ENCODE results near the gene RNF175. TPM values are rescaled to one million over a fixed set of nuclear protein-coding genes. Genes with fewer than 3 reads are reported as not detected.

Gene RNF175
- total and polyA plus RNA-seq, 7 donors: 0.26 to 1.8 (median 0.99) TPM; not detected in 4

DNA sequence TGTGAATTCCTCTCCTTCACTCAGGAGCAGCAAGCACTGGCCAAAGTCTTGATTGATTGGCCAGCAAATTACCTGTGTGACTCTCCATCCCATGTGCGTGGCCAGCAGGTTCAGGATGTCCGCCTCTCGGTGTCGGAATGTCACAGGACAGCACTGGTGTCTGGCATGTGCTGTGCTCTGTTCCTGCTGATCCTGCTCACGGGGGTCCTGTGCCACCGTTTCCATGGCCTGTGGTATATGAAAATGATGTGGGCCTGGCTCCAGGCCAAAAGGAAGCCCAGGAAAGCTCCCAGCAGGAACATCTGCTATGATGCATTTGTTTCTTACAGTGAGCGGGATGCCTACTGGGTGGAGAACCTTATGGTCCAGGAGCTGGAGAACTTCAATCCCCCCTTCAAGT lies 55.3 kb downstream of the RNF175 start:
- Histone ChIP-seq H3K9me3 (no peaks in the 10 kb centered on the region), H3K27ac (no peak overlapping the region), H3K4me1 (no peaks in the 10 kb centered on the region), H3K4me3 (no peak overlapping the region), H3K36me3 (no peaks in the 10 kb centered on the region), H3K27me3 (no peaks in the 10 kb centered on the region)
- no peak for TF ChIP-seq EP300 (IDR thresholded peaks at IDR 0.05)
- TF ChIP-seq POLR2A (IDR thresholded peaks at IDR 0.05): no peak
- TF ChIP-seq, protein P1, sequence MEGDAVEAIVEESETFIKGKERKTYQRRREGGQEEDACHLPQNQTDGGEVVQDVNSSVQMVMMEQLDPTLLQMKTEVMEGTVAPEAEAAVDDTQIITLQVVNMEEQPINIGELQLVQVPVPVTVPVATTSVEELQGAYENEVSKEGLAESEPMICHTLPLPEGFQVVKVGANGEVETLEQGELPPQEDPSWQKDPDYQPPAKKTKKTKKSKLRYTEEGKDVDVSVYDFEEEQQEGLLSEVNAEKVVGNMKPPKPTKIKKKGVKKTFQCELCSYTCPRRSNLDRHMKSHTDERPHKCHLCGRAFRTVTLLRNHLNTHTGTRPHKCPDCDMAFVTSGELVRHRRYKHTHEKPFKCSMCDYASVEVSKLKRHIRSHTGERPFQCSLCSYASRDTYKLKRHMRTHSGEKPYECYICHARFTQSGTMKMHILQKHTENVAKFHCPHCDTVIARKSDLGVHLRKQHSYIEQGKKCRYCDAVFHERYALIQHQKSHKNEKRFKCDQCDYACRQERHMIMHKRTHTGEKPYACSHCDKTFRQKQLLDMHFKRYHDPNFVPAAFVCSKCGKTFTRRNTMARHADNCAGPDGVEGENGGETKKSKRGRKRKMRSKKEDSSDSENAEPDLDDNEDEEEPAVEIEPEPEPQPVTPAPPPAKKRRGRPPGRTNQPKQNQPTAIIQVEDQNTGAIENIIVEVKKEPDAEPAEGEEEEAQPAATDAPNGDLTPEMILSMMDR (IDR thresholded peaks at IDR 0.05): no peak
- TF ChIP-seq POLR2AphosphoS5 (IDR thresholded peaks at IDR 0.05): no peak
- WGBS, 2 donors: 92 to 94% methylated on average over 7 of the region's 7 CpGs
- intact Hi-C loops (cut with DNase I): no loop called here
- no peak for DNase-seq

DNA sequence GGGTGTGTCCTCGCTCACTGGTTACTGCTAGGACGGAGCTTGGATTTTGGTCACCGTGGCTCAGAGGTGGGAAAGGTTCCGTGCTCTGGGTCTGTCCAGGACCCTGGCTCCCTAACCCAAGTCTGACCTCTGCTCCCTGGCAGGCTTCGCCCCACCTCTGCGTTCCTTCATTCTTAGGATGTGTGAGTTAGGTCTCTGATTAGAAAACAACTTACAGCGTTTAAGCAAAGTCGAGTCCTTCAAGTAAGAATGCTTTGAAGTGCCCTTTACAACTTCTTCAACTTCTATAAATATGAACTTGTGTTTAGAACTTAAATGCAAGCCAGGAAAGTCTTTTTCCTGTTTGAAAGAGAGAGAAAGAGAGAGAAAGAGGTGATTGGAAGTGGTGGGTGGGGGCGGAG lies 74.9 kb downstream of the RNF175 start:
- peak overlapping the region in 2 of 4 donors; percentile 47 to 71 for H3K27ac ChIP-seq
- 10 to 17% methylated on average over 9 of the region's 9 CpGs for WGBS, 2 donors
- no peak for DNase-seq
- H3K9me3 ChIP-seq: peaks cover 0 to 13% (median 5%) of the 10 kb centered on the region in 4 donors
- TF ChIP-seq POLR2AphosphoS5 (IDR thresholded peaks at IDR 0.05): no peak
- TF ChIP-seq EP300 (IDR thresholded peaks at IDR 0.05): no peak
- TF ChIP-seq, protein P1 (IDR thresholded peaks at IDR 0.05): no peak
- no peak for TF ChIP-seq POLR2A (IDR thresholded peaks at IDR 0.05)
- H3K27me3 ChIP-seq: no peaks in the 10 kb centered on the region
- peaks cover 0 to 16% (median 4%) of the 10 kb centered on the region in 4 donors for H3K36me3 ChIP-seq
- intact Hi-C loops (cut with DNase I): no loop called here
- H3K4me1 ChIP-seq: peaks cover 0 to 14% (median 10%) of the 10 kb centered on the region in 4 donors
- peak overlapping the region; percentile 58 to 74 (median 68) for H3K4me3 ChIP-seq

DNA sequence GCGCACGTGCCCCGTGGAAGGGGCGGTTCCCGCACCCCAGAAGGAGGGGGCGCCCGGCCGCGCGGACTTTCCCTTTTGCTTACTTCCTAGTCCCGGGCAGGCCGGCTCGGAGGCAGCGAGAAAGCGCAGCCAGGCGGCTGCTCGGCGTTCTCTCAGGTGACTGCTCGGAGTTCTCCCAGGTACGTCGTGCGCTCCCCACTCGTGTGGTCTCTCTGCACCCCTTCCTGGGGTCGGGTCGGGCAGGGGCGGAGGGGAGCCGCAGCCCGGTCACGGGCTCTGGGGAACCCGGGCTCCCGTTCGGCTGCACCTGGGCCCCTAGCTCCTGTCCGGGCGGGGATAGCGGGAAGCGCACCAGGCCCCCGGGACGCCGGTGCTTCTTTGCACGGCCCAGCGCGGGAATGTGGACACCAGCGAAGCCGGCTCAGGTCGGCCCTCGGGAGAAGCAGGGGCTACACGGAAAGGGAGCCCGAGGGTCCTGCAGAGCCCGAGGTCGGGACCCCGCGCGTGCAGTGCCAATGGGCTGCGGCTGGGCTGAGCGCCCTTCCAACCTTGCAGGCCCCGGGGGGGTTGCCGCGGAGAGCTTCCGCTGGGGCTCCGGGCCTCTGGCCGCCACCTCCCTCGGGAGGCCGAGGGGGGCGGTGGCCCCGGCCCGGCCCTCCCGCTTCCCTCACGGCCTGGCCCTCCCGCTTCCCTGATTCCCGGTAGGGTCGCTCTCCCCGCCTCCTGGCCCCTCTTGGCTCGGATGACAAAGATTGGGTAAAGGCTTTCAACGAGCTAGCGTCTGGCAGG lies 75.4 kb downstream of the RNF175 start, which contains the start of gene TLR2:
Gene TLR2 (plus strand): TSS at position 99 of the 789 bp plus-strand sequence. CDS start 18,628 bp downstream, outside the sequence.
- Histone ChIP-seq H3K27me3 (no peaks in the 10 kb centered on the region), H3K9me3 (peaks cover 0 to 16% (median 5%) of the 10 kb centered on the region in 4 donors), H3K4me3 (peak within 1 kb of the TSS; percentile 58 to 74 (median 68)), H3K27ac (peak within 1 kb of the TSS; percentile 37 to 71 (median 50)), H3K4me1 (peaks cover 0 to 14% (median 10%) of the 10 kb centered on the region in 4 donors), H3K36me3 (peaks cover 0 to 16% (median 4%) of the 10 kb centered on the region in 4 donors)
- 0 to 1% methylated on average over 75 of the region's 75 CpGs for WGBS, 2 donors
- intact Hi-C loops (cut with DNase I): no loop called here
- peak in 3 of 4 donors; percentile 52 to 61 (median 55) for TF ChIP-seq POLR2AphosphoS5 (IDR thresholded peaks at IDR 0.05)
- no peak for TF ChIP-seq EP300 (IDR thresholded peaks at IDR 0.05)
- TF ChIP-seq, protein P1 (IDR thresholded peaks at IDR 0.05): no peak
- no peak for TF ChIP-seq POLR2A (IDR thresholded peaks at IDR 0.05)
- DNase-seq: peak; percentile 86

DNA sequence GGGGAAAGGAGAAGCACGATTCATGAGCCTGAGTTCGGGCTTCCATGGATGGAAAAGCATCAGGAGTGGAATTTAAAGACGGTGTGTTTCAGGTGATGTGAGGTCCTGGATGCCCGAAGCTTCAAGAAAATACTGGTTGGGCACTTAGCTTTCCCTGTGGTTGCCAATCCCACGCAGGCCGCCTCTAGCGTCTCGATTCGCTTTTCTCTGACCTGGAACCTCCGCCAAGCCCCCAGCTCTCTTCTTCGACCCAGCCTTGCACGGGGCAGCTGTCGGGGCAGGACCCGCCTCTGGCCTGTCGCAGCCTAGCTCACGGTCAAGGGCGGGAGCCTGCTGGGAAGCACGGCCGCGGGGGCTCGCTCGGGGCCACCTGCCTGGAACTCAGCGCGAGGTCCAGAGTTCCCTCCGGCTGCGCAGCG lies 76.1 kb downstream of the RNF175 start:
- Histone ChIP-seq H3K4me1 (peaks cover 0 to 14% (median 10%) of the 10 kb centered on the region in 4 donors), H3K27me3 (no peaks in the 10 kb centered on the region), H3K27ac (peak overlapping the region; percentile 37 to 71 (median 50)), H3K36me3 (peaks cover 0 to 10% (median 4%) of the 10 kb centered on the region in 4 donors), H3K4me3 (peak overlapping the region; percentile 58 to 74 (median 68)), H3K9me3 (peaks cover 0 to 11% (median 3%) of the 10 kb centered on the region in 4 donors)
- no peak for DNase-seq
- intact Hi-C loops (cut with DNase I): no loop called here
- TF ChIP-seq POLR2A (IDR thresholded peaks at IDR 0.05) (no peak), EP300 (IDR thresholded peaks at IDR 0.05) (no peak), POLR2AphosphoS5 (IDR thresholded peaks at IDR 0.05) (no peak)
- TF ChIP-seq, protein P1 (IDR thresholded peaks at IDR 0.05): no peak
- WGBS, 2 donors: 10 to 12% methylated on average over 27 of the region's 27 CpGs

Data from sigmoid colon (tissue), 7 donors.